Central memory CD4-positive, alpha-beta T cell (primary cell): ENCODE measurements around the gene DOCK8.
"Not testable (repeated sequence)": the region's sequence is repeated elsewhere in the genome, so short reads cannot be mapped to it uniquely, and the experiment has no call there.

Experiments used
- DNase-seq: peaks from one replicate; pipeline ENCODE4 v3.0.0; 2022

Gene DOCK8

DNA sequence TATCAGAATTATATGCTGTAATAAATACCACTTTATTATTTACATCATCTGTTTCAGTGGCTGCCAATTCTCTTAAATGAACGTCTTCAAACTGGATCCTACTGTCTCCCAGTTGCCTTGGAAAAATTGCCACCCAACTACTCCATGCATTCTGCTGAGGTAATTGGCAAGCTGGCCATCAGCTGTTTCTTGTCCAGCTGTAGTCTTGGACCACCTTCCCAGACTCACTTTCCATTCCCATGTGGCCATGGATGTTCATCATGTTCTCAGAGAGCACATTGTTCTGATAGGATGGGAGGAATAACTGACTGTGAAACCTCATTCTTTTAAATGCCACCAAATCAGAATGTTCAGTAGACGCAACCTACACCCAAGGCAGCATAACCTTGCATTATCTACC is 157.5 kb downstream of the DOCK8 start:
- no peak for DNase-seq

DNA sequence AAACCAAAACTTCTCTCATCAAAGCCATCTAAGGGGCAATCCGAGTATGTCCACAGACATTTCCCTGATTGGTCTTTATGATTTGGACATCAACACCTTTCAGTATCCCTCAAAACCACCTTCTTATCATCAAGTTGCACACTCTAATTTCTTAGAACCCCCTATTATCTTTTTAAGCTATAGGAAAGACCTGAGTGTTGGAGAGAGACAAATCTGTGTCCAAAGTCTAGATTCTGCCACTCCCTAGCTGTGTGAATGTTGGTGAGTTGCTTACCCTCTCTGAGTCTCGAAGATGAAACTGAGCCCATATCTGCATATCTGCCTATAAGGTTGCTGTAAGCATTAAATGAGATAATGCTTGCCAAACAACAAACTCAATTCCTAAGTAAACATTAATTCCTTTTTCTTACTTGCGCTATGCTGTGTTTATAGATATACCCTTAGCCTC is 159.1 kb downstream of the DOCK8 start:
- no peak for DNase-seq

DNA sequence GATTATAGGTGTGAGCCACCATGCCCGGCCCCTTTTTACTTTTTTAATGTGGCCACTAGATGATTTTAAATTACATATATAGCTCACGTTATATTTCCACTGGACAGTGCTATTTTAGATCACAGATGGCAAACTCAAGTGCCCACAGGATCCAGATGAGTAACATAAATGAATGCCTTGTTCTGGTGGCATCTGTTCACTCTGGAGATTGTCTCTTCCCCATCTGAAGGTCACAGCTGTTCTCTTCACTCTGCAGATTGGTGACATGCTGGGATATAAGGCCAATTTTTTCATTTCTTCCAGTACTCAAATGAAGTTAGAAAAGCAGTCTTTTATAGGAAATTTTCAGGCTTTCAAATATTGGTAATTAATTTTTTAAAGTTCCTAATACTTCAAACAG is 160.1 kb downstream of the DOCK8 start:
- no peak for DNase-seq

DNA sequence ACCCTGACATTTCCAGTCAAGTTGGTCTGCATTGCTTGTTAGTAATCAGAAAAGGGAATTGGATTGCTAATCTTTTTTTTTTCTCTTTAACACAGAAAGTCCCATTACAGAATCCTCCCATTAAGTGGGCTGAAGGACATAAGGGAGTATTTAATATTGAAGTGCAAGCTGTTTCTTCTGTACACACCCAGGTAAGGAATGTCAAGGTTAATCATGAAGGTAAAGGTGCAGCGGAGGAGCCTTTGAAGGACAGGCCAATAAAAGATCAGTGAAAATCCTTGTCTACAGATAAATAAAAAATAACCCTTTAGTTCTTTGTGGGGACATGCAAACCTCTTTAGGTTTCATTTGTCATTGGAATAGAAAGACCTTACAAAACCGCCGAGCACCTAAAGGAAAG is 161.4 kb downstream of the DOCK8 start:
- DNase-seq = no peak

DNA sequence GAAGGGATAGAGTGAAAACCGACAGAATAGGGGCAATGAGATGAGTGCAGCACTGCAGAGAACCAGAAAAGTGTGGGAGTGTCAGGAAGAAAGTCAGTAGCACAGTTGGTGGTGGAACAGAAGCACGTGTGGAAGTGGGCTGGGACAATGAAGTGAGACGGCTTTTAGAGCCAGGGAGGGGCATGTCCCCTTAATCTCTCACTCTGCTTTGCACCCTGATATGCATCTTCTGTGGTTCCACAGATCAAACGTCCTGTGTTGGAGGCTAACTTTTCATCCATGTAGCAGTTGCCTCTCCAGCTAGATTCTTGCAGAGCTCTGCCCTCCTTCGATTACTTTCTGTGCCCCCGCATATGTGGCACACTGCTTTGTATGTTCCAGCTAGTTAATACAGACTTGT is 163.6 kb downstream of the DOCK8 start:
- DNase-seq = no peak

DNA sequence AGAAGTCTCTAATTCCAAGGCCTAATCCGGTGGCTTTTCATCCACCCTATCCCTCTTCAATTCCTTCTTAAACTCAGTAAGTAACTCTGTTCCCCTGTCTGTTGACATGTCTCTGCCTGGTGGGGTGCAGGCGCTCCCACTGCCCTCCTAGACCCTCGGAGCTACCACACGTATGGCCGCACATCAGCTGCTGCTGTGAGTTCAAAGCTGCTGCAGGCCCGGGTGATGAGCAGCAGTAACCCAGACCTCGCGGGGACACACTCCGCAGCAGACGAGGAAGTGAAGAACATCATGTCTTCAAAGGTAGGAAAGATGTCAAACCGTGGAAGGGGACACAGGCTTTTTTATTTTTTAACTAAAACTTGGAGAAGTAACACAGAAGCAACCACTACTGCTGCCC is 167.7 kb downstream of the DOCK8 start:
- no peak for DNase-seq

DNA sequence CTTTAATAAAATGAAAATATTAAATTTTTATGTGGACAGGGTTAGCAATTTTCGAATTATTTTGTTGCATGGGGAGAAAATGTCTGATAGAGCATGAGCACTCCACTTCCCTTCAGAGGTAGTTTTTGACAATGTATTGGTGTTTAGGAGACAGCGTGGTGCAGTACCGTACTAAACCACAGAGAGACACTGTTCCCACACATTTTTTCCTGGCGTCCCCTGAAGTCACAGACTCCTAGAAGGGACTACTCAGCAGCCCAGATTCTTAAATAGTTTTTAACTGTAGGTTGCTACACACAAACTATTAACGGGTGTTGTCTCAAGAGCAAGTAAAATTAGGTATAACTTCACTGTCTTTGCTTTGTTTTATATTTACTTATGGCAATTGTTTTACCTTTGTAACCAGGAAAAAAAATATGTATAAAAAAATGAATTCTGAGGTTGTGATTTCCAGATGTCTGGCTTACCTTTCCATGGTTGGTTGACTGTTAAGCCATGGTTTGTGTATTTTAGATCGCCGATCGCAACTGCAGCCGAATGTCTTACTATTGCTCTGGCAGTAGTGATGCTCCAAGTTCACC is 171.2 kb downstream of the DOCK8 start:
- DNase-seq = no peak

DNA sequence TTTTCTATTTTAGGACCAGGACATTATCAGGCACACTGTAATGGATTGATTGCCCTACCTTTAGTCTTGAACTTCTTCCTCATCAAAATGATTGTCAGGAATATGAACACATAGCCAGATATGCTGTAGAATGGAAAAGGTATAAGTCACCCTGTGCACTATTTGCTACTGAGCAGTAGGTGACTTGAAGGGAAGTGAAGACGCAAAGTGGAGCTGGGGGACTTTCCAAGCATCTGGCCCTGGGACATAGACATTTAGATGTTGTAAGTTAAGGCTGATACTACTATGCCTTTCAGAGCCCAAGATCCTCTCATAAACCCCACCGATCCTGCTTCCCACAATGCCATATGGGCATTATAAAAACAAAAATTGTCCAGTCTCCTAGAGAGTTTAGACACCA is 174.5 kb downstream of the DOCK8 start:
- DNase-seq = no peak

DNA sequence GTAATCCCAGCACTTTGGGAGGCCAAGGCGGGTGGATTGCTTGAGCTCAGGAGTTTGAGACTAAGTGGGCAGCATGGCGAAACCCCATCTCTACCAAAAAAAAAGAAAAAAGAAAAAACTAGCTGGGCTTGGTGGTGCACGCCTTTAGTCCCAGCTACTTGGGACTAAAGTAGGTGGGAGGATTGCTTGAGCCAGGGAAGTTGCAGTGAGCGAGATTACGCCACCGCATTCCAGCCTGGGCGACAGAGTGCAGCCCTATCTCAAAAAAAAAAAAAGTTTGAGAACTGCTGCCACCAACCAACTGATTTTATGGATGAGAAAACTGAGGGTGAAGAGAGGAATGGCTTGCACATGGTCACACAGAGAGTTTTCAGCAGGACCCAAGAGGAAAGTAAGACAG is 175.1 kb downstream of the DOCK8 start:
- DNase-seq = no peak

DNA sequence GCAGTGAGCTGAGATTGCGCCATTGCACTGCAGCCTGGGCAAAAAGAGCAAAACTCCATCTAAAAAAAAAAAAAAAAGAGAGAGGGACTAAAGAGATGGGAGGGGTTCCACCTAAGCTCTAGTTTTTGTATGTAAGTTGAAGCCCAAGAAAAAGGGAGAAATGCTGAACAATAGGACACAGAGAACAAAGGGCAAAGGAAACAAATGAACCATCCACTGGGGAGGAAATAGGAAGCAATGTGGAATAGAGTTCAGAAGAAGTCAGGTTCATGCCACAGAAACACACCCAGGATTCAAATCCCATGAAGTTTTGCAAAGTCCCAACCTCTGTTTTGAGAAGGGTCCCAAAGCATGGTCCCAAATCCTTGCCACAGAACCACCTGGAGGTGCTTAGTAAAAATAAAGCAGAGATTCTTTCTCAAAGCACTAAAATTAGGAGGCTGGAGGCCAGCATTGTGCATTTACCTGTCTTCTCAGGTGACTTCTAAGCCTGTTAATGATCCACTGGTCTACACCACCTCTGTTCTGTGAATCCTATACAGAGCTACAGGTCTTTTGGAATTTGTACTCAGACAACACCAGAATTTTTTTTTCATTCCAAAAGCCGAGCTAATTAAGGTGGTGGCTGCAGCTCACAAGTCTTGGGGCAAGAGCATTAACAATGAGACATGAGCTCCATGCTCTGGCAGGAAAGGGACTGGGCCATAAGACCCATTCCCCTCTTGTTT is 177.6 kb downstream of the DOCK8 start:
- no peak for DNase-seq

DNA sequence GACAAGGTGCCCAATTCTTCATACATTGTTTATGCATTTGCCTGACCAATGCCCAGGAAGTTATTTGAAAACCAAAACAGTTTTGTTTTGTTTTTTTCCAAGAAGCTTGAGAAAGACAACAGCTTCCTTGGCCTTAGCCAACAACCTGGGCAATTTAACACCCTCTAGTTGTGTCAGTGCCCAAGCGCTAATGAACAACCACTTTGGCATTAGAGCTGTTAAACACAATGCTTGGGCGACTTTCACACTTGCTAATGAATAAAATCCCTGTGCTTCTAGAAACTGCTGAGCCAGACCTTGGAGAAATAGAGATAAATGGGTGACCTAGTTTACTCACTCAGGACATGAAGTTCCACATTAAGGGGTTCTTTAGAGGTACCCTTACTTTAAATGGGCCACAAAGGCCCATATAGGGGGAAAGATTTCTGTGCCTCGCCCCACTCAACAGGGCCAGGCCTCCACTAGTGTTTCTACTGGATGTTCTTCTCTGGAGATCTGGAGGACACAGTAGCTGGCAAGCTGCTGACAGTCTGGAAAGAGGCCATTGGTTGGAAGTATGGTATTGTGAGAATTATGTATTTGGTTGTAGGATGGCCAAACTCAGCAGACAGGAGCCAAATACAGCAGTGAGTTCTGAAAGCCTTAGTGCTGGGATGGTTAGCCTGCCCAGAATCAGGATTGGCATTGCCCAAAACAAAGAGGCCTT is 179.8 kb downstream of the DOCK8 start:
- DNase-seq = no peak

DNA sequence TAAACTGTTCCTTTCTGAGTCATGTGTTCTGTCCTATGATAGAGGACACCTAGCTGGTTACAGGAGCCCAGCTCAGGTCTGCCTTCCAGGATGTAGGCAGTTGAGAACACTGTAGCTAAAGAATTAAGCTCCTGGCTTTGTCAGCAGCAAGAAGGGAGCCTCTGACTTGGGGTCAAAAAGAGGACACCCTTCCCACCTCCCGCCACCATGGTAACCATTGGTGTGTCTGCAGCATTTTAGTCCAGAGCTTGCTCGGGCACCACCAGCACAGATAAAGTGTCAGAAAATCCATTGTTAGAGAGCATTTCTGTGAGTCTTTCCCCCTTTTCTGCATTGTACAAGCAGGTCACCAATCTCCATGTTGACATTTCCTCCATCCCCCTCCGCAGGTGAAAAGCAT is 181.7 kb downstream of the DOCK8 start:
- no peak for DNase-seq

DNA sequence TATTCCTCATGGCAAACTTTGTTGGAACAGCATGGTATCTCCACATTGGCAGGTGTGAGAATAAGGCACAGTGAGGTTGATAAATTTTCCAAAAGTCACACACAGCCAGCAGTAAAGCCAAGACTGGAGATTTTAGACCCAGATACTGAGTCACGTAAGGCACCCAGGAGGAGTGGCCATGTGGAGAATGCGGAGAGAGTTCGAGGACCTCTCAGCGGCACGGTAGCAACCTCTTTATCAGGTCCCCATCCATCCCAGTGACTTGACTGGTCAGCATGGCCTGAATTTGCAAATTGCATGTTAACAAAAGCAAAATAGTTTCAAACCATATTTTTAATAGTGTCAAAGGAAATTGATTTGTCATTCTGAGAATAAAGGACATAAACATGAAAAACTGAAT is 183.4 kb downstream of the DOCK8 start:
- no peak for DNase-seq

DNA sequence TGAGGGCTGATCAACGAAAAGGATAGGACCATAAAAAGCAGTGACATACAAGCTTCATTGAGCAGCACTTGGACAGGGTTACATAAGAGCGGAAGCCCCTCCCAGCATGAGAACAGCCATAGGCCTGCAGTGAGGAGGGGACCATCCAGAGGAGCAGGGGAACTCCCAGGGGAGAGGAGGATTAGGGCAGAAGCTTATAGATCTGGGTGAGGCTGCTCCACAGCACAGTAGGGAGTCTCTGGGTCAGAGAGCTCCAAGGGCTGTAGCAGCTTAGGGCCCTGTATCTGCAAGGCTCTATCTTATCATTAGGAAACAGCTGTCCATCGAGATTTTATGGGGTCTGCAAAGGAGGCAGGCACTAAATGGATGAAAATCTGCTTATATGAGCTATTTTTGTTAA is 186.6 kb downstream of the DOCK8 start:
- no peak for DNase-seq

DNA sequence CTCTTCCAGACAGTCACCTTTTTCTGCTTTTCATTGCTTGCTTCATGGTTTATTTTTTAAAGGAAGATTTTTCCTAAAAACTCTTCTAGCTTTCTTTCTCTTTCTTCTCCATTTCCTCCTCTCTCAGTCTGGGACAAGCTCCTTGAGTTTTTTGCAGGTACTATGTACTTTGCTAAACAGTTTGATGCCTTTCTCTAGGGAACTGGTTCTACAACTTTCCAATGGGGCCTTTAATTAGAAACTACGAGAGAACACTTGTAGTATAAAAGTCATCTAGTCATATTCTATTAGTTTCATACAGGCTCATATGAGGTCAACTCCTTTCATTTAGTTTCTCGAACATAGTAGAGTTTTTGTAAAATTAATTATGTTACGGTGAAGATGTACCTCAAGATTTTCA is 189.6 kb downstream of the DOCK8 start:
- DNase-seq = no peak

DNA sequence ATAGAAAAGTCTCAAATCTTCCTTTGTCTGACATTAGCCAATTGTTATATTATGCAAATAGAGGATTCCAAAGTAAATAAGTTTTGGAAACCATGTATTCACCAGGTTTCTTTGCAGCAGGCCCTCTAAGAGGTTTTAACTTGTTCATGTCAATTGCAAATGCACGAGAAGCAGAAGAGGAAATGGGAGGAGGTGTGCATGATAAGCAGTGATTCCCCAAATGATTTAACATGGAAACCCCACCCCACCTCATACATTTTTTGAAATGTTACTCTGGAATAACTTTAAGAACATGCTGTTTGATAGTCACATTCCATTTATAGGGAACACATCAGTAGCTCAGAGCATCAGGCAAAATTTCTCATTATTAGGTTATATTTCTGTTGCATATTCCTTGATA is 190.7 kb downstream of the DOCK8 start:
- no peak for DNase-seq

DNA sequence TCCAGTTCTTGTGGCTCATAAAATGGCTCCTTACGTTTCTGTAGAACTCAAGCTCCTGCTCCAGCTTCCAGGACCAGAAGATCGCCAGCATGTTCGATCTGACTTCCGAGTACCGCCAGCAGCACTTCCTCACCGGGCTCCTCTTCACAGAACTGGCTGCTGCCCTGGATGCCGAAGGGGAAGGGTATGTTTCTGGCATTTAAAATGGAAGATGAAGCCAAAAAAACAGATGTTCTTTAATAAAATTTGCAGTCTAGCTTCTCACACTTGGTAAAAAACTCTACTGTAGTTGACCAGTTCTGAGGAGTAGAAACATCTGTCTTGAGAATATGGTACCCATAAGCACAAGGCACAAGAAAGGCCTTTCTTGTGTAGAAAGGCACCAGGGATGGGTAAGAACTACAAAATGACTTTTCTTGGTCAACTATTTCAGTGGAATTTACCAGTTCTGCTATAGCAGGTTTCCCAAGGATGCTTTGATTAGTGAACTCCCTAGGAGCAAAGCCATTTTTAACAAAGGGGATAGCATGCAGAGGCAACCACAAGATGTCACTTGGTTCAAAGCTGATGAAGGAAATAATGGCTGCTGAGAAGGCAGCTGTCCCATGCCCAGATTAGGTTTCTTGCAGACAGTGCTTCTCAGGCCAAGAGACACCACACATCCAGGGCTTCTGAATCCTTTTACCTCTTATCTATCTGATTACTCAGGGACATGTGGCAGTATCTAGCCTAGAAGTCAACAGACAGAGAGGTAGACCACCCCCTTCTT is 192.4 kb downstream of the DOCK8 start:
- no peak for DNase-seq

DNA sequence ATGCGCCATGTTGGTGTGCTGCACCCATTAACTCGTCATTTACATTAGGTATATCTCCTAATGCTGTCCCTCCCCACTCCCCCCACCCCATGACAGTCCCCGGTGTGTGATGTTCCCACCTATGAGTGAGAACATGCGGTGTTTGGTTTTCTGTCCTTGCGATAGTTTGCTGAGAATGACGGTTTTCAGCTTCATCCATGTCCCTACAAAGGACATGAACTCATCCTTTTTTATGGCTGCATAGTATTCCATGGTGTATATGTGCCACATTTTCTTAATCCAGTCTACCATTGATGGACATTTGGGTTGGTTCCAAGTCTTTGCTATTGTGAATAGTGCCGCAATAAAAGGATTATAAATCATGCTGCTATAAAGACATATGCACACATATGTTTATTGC is 195.0 kb downstream of the DOCK8 start:
- DNase-seq = not testable (repeated sequence)

DNA sequence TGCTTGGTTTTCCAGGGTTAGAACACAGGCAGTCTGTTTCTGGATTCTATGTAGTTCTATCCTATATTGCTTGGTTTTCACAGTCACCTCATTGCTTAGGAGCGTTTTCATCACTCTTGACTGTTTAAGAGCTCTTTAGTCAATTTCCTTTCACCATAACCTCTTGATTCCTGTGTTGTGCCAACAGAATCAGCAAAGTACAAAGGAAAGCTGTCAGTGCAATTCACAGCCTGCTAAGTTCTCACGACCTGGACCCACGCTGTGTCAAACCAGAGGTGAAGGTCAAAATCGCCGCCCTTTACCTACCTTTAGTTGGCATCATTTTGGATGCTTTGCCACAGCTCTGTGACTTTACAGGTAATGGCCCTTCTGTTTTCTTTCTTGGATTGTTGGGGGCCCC is 199.9 kb downstream of the DOCK8 start:
- DNase-seq = no peak

DNA sequence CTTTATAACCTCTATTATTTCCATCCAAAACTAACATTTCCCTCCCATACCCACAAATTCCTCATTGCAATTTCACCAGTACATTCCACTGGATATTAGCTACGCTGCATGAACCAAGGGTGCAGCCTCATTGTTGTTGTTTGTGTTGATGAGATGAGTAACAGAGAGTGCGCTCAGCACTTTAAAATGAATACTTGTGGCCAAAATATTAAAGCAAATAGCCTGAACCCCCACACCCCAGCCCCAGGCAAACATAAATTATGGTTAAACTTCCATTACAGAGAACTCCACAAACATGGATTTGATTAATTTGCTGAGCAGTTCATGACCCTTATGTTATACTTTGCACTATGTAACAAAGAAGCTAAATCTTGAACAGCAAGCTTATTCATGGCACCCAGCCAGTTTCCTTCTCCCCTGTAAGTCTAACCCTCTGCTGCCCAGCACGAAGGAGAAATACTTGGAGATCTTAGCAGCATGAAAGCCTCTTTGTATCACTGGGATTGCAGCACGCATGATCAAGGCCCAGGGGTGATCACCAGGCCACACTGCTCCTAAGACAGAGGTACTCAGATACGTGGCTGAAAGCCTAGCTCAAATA is 205.0 kb downstream of the DOCK8 start:
- no peak for DNase-seq

DNA sequence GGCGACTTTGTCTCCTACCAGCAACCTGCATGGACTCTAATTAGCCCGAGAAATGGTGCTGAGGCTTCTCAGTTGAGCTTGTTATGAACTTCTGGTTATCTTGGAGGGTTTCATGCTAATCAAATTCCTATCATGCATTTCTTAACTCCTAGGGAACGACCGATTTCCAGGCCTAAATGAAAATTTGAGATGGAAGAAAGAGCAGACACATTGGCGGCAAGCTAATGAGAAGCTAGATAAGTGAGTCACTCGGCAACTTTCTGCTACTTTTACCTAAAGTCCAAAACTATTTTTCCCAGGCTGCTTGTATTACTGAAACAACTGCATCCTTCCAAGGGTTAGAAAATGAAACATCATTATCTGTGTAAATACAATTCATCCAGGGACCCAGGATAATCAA is 207.2 kb downstream of the DOCK8 start:
- DNase-seq = no peak

DNA sequence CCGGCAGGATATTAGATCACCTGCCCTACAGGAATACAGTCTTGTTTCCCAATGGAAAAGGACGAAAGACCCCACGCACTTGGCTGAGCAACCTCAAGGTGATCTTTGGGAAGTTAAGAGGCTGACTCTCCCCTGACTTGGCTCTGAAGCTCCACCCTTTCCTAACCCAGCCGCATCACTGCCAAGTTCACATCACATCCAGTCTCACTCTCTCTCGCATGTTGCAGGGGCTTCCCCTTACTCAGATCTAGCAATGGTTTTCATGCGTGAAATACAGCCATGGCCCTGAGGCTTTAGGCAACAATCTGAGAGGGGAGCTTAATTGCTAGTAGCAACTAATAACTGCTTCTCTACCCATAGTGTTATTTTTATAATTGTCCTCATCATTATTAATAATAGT is 211.6 kb downstream of the DOCK8 start:
- no peak for DNase-seq

DNA sequence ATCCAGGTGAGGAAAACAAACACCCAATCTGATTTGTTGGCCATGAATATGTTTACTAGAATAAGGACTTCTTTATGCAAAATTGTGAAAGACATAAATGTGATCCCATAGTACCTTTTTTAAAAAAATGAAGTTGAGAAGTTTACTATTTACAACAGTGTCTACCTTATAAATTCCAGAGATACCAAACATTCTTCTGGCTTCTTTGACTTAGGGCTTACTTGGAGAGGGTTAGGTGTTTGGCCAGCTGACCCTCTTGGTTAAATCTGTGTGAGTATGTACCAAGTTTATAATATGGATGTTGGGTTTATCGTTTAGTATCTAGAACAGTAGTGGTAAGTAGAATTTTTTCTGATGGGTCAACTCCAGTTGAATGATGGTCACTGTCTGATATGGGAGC is 212.3 kb downstream of the DOCK8 start:
- no peak for DNase-seq
